Mesendoderm (in vitro differentiated cells): ENCODE data around the gene DCX.
A peak's percentile ranks its signal among the peaks of the same experiment; 100 is the strongest.

ENCODE experiments used
- DNase-seq: peaks from one replicate; pipeline ENCODE4 v3.0.0; 2013
- H2AK5ac ChIP-seq: 2 replicates; pipeline ENCODE4 v1.6.1; 2013; ENCODE audit warnings: low read length, inconsistent platforms
- H2BK120ac ChIP-seq: 2 replicates; pipeline ENCODE4 v1.6.1; 2013; ENCODE audit warnings: low read depth, mild to moderate bottlenecking, low read length, moderate library complexity, mixed read lengths
- H2BK15ac ChIP-seq: replicated peaks from 2 replicates; pipeline ENCODE4 v1.6.1; 2013; ENCODE audit warnings: low read depth, mild to moderate bottlenecking, moderate library complexity
- H2BK5ac ChIP-seq: 2 replicates; pipeline ENCODE4 v1.6.1; 2013; ENCODE audit warnings: low read length, inconsistent platforms
- H3K18ac ChIP-seq: 2 replicates; pipeline ENCODE4 v1.6.1; 2013; ENCODE audit warnings: mild to moderate bottlenecking, low read length, mixed read lengths
- H3K23ac ChIP-seq: one replicate; pipeline ENCODE4 v1.6.1; 2013; ENCODE audit warnings: low read length
- H3K27ac ChIP-seq: 2 replicates; pipeline ENCODE4 v1.5.1; 2013; ENCODE audit warnings: low read depth, mild to moderate bottlenecking, inconsistent platforms, low read length, moderate library complexity
- H3K27me3 ChIP-seq: 2 replicates; pipeline ENCODE4 v1.6.1; 2013; ENCODE audit warnings: low read length, control low read depth, mild to moderate bottlenecking, inconsistent platforms; ENCODE audit not compliant: insufficient read depth, poor library complexity
- H3K36me3 ChIP-seq: 2 replicates; pipeline ENCODE4 v1.6.1; 2013; ENCODE audit warnings: low read length, inconsistent platforms; ENCODE audit not compliant: control insufficient read depth, insufficient read depth
- H3K4ac ChIP-seq: one replicate; pipeline ENCODE4 v1.6.1; 2013; ENCODE audit warnings: low read depth, mild to moderate bottlenecking, low read length, moderate library complexity
- H3K4me1 ChIP-seq: 2 replicates; pipeline ENCODE4 v1.6.1; 2013; ENCODE audit warnings: low read depth, low read length, inconsistent platforms; ENCODE audit not compliant: control insufficient read depth
- H3K4me2 ChIP-seq: 2 replicates; pipeline ENCODE4 v1.6.1; 2013; ENCODE audit warnings: low read length
- H3K4me3 ChIP-seq: 2 replicates; pipeline ENCODE4 v1.5.1; 2013; ENCODE audit warnings: mild to moderate bottlenecking, low read length
- H3K56ac ChIP-seq: one replicate; pipeline ENCODE4 v1.6.1; 2013; ENCODE audit warnings: low read length
- H3K79me1 ChIP-seq: 2 replicates; pipeline ENCODE4 v1.6.1; 2013; ENCODE audit warnings: low read length, inconsistent platforms
- H3K79me2 ChIP-seq: 2 replicates; pipeline ENCODE4 v1.6.1; 2013; ENCODE audit warnings: mild to moderate bottlenecking, low read length; ENCODE audit not compliant: control insufficient read depth, insufficient read depth
- H3K9ac ChIP-seq: 2 replicates; pipeline ENCODE4 v1.6.1; 2013; ENCODE audit warnings: low read length, inconsistent platforms
- H4K5ac ChIP-seq: one replicate; pipeline ENCODE4 v1.6.1; 2013; ENCODE audit warnings: low read length
- H4K8ac ChIP-seq: one replicate; pipeline ENCODE4 v1.6.1; 2013; ENCODE audit warnings: low read depth, mild to moderate bottlenecking, control low read depth, low read length, moderate library complexity
- WGBS: extraction: QIAGEN DNeasy Blood & Tissue Kit; methylation state at CpG from one replicate; pipeline ENCODE4 v1.1.7; 2013; ENCODE audit warnings: low lambda C conversion rate, missing lambda C conversion rate; ENCODE audit not compliant: insufficient coverage; ENCODE audit errors: extremely low coverage; 5-methylcytosine and 5-hydroxymethylcytosine counted together

The DCX gene

GRCh38 chrX:111328858-111329257 lies 83.1 kb downstream of the DCX start:
- Histone ChIP-seq H2BK5ac (no peak overlapping the region), H4K8ac (no peak overlapping the region), H4K5ac (no peak overlapping the region), H3K4ac (no peak overlapping the region), H2BK15ac (no peak overlapping the region), H3K36me3 (no peaks in the 10 kb centered on the region), H3K4me2 (no peak overlapping the region), H2AK5ac (no peak overlapping the region), H3K79me1 (no peaks in the 10 kb centered on the region), H3K4me3 (no peak overlapping the region), H3K18ac (no peak overlapping the region), H2BK120ac (no peak overlapping the region), H3K4me1 (no peaks in the 10 kb centered on the region), H3K79me2 (no peaks in the 10 kb centered on the region), H3K23ac (no peak overlapping the region), H3K9ac (no peak overlapping the region), H3K56ac (no peak overlapping the region), H3K27me3 (no peaks in the 10 kb centered on the region), H3K27ac (no peak overlapping the region)
- no peak for DNase-seq

- H3K27me3 ChIP-seq, result no peaks in the 10 kb centered on the region
- H3K4me2 ChIP-seq, result no peak overlapping the region
- DNase-seq, result peak; percentile 1
- no peak overlapping the region for H4K8ac ChIP-seq
- H2BK15ac ChIP-seq, result no peak overlapping the region
- H2BK120ac ChIP-seq, result no peak overlapping the region
- no peak overlapping the region for H4K5ac ChIP-seq
- H2BK5ac ChIP-seq, result no peak overlapping the region
- no peak overlapping the region for H3K9ac ChIP-seq
- no peaks in the 10 kb centered on the region for H3K79me2 ChIP-seq
- H3K23ac ChIP-seq, result no peak overlapping the region
- no CpG with 5 or more reads among the region's 1 CpG for WGBS
- no peak overlapping the region for H2AK5ac ChIP-seq
- H3K56ac ChIP-seq, result no peak overlapping the region
- no peak overlapping the region for H3K27ac ChIP-seq
- H3K79me1 ChIP-seq, result no peaks in the 10 kb centered on the region
- no peaks in the 10 kb centered on the region for H3K36me3 ChIP-seq
- no peaks in the 10 kb centered on the region for H3K4me1 ChIP-seq
- H3K18ac ChIP-seq, result no peak overlapping the region
- no peak overlapping the region for H3K4me3 ChIP-seq
- no peak overlapping the region for H3K4ac ChIP-seq
Observed at GRCh38 chrX:111322231-111322855, 89.6 kb downstream of the DCX start.

GRCh38 chrX:111319451-111319850 lies 92.5 kb downstream of the DCX start:
- Histone ChIP-seq H3K4me3 (no peak overlapping the region), H3K4me1 (no peaks in the 10 kb centered on the region), H2BK15ac (no peak overlapping the region), H3K27me3 (no peaks in the 10 kb centered on the region), H3K79me1 (no peaks in the 10 kb centered on the region), H2BK5ac (no peak overlapping the region), H3K4me2 (no peak overlapping the region), H2BK120ac (no peak overlapping the region), H3K79me2 (no peaks in the 10 kb centered on the region), H4K5ac (no peak overlapping the region), H3K27ac (no peak overlapping the region), H2AK5ac (no peak overlapping the region), H3K4ac (no peak overlapping the region), H3K23ac (no peak overlapping the region), H3K56ac (no peak overlapping the region), H3K18ac (no peak overlapping the region), H4K8ac (no peak overlapping the region), H3K9ac (no peak overlapping the region), H3K36me3 (no peaks in the 10 kb centered on the region)
- DNase-seq, result peak; percentile 7
- no CpG with 5 or more reads among the region's 4 CpGs for WGBS

- no peak overlapping the region for H2BK5ac ChIP-seq
Observed at GRCh38 chrX:111318901-111319300, 93.1 kb downstream of the DCX start.

GRCh38 chrX:111309083-111309482 lies 102.9 kb downstream of the DCX start:
- no peak overlapping the region for H3K4me3 ChIP-seq
- no peak overlapping the region for H3K9ac ChIP-seq
- no peak for DNase-seq
- no peaks in the 10 kb centered on the region for H3K79me2 ChIP-seq
- H3K18ac ChIP-seq, result no peak overlapping the region
- no peaks in the 10 kb centered on the region for H3K27me3 ChIP-seq
- H3K79me1 ChIP-seq, result no peaks in the 10 kb centered on the region
- H4K8ac ChIP-seq, result no peak overlapping the region
- no peak overlapping the region for H3K4ac ChIP-seq
- H3K4me1 ChIP-seq, result no peaks in the 10 kb centered on the region
- H4K5ac ChIP-seq, result no peak overlapping the region
- H2BK5ac ChIP-seq, result no peak overlapping the region
- no peak overlapping the region for H2BK120ac ChIP-seq
- H2BK15ac ChIP-seq, result no peak overlapping the region
- no peak overlapping the region for H3K23ac ChIP-seq
- no CpG with 5 or more reads among the region's 2 CpGs for WGBS
- no peak overlapping the region for H3K4me2 ChIP-seq
- H3K36me3 ChIP-seq, result no peaks in the 10 kb centered on the region
- H2AK5ac ChIP-seq, result no peak overlapping the region
- no peak overlapping the region for H3K56ac ChIP-seq
- H3K27ac ChIP-seq, result no peak overlapping the region

More at GRCh38 chrX:111318901-111319300, 93.1 kb downstream of the DCX start:
- no peak overlapping the region for H3K4me2 ChIP-seq
- H3K79me2 ChIP-seq, result no peaks in the 10 kb centered on the region
- H4K5ac ChIP-seq, result no peak overlapping the region
- H3K18ac ChIP-seq, result no peak overlapping the region
- no peaks in the 10 kb centered on the region for H3K79me1 ChIP-seq
- no peak overlapping the region for H3K4me3 ChIP-seq
- H4K8ac ChIP-seq, result no peak overlapping the region
- no peak overlapping the region for H2BK120ac ChIP-seq
- no peak overlapping the region for H3K4ac ChIP-seq
- no peak overlapping the region for H2AK5ac ChIP-seq
- H3K56ac ChIP-seq, result no peak overlapping the region
- H3K4me1 ChIP-seq, result no peaks in the 10 kb centered on the region
- no peak overlapping the region for H3K27ac ChIP-seq
- DNase-seq, result no peak
- H3K23ac ChIP-seq, result no peak overlapping the region
- H3K27me3 ChIP-seq, result no peaks in the 10 kb centered on the region
- H3K9ac ChIP-seq, result no peak overlapping the region
- H2BK15ac ChIP-seq, result no peak overlapping the region
- no peaks in the 10 kb centered on the region for H3K36me3 ChIP-seq

- Histone ChIP-seq H2BK5ac (no peak overlapping the region), H3K4me2 (no peak overlapping the region), H2BK120ac (no peak overlapping the region), H4K5ac (no peak overlapping the region), H2BK15ac (no peak overlapping the region), H3K27me3 (no peaks in the 10 kb centered on the region), H3K56ac (no peak overlapping the region), H3K4me3 (no peak overlapping the region), H4K8ac (no peak overlapping the region), H3K4ac (no peak overlapping the region), H3K4me1 (no peaks in the 10 kb centered on the region), H3K9ac (no peak overlapping the region), H3K79me2 (no peaks in the 10 kb centered on the region), H3K23ac (no peak overlapping the region), H3K79me1 (no peaks in the 10 kb centered on the region), H3K36me3 (no peaks in the 10 kb centered on the region), H3K27ac (no peak overlapping the region), H3K18ac (no peak overlapping the region), H2AK5ac (no peak overlapping the region)
- DNase-seq, result no peak
- no CpG with 5 or more reads among the region's 3 CpGs for WGBS
Observed at GRCh38 chrX:111308039-111308438, 104.0 kb downstream of the DCX start.
